Heart left ventricle (tissue), 13 donors: ENCODE measurements around the gene STARD13.

Source experiments
- POLR2A ChIP-seq, 2 donors: fragments of 450-650 bp; IDR thresholded peaks; one replicate each; pipeline ENCODE4 v1.6.1; 2017; ENCODE audit warnings: antibody characterized with exemption in 2 of 2, mild to moderate bottlenecking in 2 of 2, moderate library complexity in 2 of 2
- TF ChIP-seq, protein P1 (sequence below), 12 donors: fragments of 200-600 bp; sonication (generic) in 4 of 12; IDR thresholded peaks; one replicate each; pipeline versions ENCODE4 v1.5.0 to v1.8.0; 2018 to 2022; ENCODE audit warnings: antibody characterized with exemption in 12 of 12, mild to moderate bottlenecking in 5 of 12
- donor health status: ischemic (EF 13 %, LVEDD 7.1; RV severe dilation, severe dysfunction).
- donor health status: DM: no; HTN: yes; CAD: no.
- donor health status: DM: no; HTN: no; CAD: no.
- donor health status: ischemic (EF 25% LVEDD 6.9; RV normal size, moderate dysfunction).
- donor health status: ischemic (EF 25% LVEDD 5.7; RV mildly dilated, moderate dysfunction).
- donor health status: ischemic (EF 35%, LVEDD 5.7; RV mildly dilated, moderate dysfunction).
- donor health status: nonischemic (EF 11% LVEDD 7.7; RV severe dilation, severe dysfunction).
- donor health status: DM: yes; HTN: yes; CAD: no.
- donor health status: PGD.
- donor health status: ischemic (EF 29% LVEDD 5.4; RV normal size, mild dysfunction).
- donor health status: nonischemic (EF 23%, LVEDD 6.1; RV moderate dilation, normal function).

DNA sequence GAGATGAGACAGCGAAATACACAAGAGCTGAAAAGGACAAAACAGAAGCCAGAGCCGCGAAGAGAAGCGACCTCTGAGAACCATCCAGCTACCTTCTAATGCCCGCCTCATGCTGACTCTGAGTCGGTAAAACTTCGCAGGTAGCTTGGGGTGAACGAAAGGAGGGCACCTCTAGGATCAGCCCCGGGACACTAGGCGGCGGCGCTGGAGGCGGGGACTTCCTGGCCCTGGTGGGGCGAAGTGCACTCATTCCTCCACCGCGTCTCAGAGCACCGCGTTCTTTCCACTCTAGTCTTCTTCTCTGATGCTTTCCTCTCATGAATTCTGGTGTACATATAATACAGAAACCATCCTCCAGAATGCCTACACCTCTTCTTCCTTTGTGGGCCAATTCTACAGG, 219.2 kb downstream of the STARD13 start:
- TF ChIP-seq POLR2A (IDR thresholded peaks at IDR 0.05) = no peak
- TF ChIP-seq, protein P1, sequence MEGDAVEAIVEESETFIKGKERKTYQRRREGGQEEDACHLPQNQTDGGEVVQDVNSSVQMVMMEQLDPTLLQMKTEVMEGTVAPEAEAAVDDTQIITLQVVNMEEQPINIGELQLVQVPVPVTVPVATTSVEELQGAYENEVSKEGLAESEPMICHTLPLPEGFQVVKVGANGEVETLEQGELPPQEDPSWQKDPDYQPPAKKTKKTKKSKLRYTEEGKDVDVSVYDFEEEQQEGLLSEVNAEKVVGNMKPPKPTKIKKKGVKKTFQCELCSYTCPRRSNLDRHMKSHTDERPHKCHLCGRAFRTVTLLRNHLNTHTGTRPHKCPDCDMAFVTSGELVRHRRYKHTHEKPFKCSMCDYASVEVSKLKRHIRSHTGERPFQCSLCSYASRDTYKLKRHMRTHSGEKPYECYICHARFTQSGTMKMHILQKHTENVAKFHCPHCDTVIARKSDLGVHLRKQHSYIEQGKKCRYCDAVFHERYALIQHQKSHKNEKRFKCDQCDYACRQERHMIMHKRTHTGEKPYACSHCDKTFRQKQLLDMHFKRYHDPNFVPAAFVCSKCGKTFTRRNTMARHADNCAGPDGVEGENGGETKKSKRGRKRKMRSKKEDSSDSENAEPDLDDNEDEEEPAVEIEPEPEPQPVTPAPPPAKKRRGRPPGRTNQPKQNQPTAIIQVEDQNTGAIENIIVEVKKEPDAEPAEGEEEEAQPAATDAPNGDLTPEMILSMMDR (IDR thresholded peaks at IDR 0.05) = no peak
